NCI-H2196 (cell line): Measurements from ENCODE around the gene RAB11FIP3.
"Not testable (repeated sequence)": the region's sequence is repeated elsewhere in the genome, so short reads cannot be mapped to it uniquely, and the experiment has no call there.

Experiments
- DNase-seq: peaks from one replicate; lab custom pipeline; 2025; ENCODE audit not compliant: unreplicated experiment; lab: John Stamatoyannopoulos, UW

The RAB11FIP3 gene

GRCh38 chr16:466651-467050, 41.2 kb downstream of the RAB11FIP3 start:
- no peak for DNase-seq

GRCh38 chr16:467249-467871, 41.9 kb downstream of the RAB11FIP3 start:
- not testable (repeated sequence) for DNase-seq

GRCh38 chr16:468068-468821, 42.8 kb downstream of the RAB11FIP3 start:
- no peak for DNase-seq

DNA sequence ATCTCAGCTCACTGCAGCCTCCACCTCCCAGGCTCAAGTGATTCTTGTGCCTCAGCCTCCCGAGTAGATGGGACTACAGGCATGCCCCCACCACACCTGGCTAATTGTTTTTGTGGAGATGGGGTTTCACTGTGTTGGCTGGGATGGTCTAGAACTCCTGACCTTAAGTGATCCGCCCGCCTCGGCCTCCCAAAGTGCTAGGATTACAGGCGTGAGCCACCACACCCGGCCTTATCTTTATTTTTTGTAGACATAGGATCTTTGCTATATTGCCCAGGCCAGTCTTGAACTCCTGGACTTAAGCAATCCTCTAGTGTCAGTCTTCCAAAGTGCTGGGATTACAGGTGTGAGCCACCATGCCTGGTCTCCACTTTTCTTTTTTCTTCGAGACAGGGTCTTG, 44.0 kb downstream of the RAB11FIP3 start:
- not testable (repeated sequence) for DNase-seq

GRCh38 chr16:470418-470817, 45.0 kb downstream of the RAB11FIP3 start:
- no peak for DNase-seq

DNA sequence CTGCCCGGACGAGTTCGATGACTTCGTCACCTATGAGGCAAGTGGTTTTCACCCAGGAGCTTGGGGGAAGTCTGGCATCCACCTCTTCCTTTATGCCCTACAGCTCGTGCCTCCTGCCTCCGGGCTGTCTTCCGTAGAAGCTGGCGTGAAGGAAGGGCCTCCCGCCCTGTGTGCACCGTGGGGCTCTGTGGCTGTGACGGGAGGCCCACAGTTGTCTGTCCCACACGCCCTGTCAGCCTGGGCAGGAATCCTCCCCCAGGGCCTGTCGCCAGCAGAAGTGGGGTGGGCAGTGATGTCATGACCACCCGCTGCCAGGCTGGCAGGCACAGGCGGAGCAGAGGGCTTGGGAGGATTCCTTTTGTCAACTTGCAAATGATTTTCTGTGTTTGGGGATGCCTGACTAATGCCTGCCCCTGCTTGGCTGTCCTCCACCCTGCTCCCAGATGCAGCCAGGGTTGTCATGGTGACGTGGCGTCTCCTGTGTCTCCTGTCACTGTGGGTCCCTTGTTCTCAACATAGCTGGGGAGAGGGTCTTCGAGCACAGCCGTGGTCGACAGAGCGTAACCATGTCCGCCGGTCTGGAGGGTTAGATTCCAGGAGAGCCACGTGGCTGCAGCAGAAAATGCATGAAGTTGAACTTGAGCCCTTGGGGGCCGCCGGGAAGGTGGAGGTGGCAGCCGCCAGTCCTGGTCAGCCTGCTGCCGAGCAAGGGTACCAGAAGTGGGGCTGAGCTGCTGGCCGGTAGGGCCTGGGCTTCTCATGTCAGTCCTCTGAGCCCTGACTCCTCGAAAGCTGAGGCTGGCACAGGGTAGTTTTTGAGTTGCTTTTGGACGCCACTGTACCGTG, 46.1 kb downstream of the RAB11FIP3 start:
- no peak for DNase-seq

DNA sequence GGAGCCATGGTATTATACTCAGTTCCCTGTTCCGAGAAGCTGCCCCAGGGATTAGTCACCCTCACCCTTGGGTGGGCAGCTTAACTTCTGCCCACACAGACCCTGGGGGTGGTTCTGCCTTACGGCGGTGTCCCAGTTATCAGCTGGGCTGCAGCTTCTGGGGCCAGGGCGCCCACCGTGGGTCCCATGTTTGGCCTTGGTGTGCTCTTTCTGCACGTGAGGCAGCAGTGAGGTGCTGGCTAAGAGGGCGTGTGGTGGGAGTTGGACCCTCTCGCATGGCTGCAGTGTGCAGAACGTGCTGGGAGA, 46.7 kb downstream of the RAB11FIP3 start:
- no peak for DNase-seq

DNA sequence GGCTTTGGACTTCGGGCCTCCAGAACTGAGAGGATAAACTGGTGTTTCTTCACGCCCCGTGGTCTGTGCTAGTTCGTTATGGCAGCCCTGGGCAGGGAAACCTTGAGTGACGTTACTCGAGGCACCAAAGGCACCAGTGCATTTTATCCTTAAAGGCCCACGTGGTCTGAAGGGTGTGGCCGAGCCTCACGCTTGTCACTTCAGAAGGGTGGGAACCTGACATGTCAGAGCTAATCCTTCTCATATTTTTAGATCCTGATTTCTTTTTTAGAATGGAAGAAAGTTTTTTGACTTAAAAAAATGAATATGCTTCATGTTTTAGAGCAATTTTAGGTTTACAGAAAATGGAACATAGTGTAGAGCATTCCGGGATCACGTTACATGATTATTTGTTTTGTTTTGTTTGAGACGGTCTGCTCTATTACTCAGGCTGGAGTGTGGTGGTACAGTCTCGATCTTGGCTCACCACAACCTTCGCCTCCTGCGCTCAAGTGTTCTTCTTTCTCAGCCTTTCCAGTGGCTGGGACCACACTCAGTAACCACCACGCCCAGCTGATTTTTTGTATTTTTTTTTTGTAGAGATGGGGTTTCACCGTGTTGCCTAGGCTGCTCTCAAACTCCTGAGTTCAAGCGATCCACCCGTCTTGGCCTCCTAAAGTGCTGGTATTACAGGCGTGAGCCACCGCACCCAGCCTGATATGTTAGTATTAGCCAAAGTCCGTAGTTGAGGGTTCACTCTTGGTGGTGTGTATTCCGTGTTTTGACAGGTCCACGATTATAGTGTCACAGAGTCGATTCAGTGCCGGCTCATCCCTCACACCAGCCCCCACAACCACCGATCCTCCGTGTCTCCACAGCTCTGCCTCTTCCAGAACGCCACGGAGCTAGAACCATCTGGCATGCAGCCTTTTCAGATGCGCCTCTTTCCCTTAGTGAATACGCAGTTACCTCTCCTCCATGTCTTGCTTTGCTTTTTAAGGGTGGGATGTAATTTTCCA, 47.9 kb downstream of the RAB11FIP3 start:
- no peak for DNase-seq

GRCh38 chr16:474420-475122, 49.1 kb downstream of the RAB11FIP3 start:
- DNase-seq, result no peak

- no peak for DNase-seq
Observed at GRCh38 chr16:476039-476438, 50.6 kb downstream of the RAB11FIP3 start.

GRCh38 chr16:477301-478157, 52.1 kb downstream of the RAB11FIP3 start:
- no peak for DNase-seq

- not testable (repeated sequence) for DNase-seq
Observed at GRCh38 chr16:478287-478686, 52.8 kb downstream of the RAB11FIP3 start.

GRCh38 chr16:482468-483185, 57.2 kb downstream of the RAB11FIP3 start:
- no peak for DNase-seq

- DNase-seq, result no peak
Observed at GRCh38 chr16:483341-484075, 58.1 kb downstream of the RAB11FIP3 start.

DNA sequence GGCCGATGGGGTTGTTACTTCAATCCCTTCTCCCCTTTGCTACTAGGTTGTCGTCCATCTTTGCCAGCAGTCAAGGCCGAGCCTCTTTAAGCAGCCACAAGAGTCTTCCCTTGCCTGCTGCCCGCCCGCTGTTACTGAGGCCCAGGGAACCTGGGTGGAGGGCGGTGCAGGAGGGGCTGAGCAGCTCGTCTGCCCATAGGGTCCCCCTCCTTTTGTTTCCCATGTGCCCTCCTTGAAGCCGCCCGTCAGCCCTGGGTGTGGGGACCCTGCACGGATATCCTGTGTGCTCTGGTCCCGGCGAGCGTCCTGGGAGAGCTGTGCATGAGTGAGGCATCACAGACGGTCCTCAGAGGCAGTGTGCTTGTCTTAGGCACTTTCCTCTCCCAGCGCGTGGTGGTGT, 64.2 kb downstream of the RAB11FIP3 start:
- DNase-seq, result no peak

GRCh38 chr16:490768-491167, 65.3 kb downstream of the RAB11FIP3 start:
- no peak for DNase-seq

GRCh38 chr16:491220-491919, 65.9 kb downstream of the RAB11FIP3 start:
- DNase-seq, result no peak
